Common myeloid progenitor, CD34-positive (primary cell): ENCODE results near the gene MT1B.

Experiments used
- CTCF ChIA-PET: fragments of 350-600 bp; sonication (Branson Sonifier 250); formaldehyde crosslinking; loops from one replicate; lab custom pipeline; 2021; ENCODE audit warnings: antibody characterized with exemption; lab: Charles Lee
- POLR2A ChIA-PET: fragments of 350-600 bp; sonication (Branson Sonifier 250); formaldehyde crosslinking; loops from one replicate; lab custom pipeline; 2021; ENCODE audit warnings: antibody characterized with exemption; lab: Charles Lee
- DNase-seq, 3 donors: peaks; one replicate each; pipeline versions ENCODE4 v3.0.0 to v3.0.0-alpha.2; 2013
- H3K27ac ChIP-seq, 2 experiments: 1 replicate in 1 of 2; 2 replicates in 1 of 2; pipeline ENCODE4 v1.7.0; 2013; ENCODE audit warnings: inconsistent platforms in 2 of 2, low read length in 2 of 2, mild to moderate bottlenecking in 2 of 2, low read depth in 1 of 2, moderate library complexity in 1 of 2; ENCODE audit not compliant: severe bottlenecking in 2 of 2, insufficient read depth in 1 of 2, poor library complexity in 1 of 2
- H3K27me3 ChIP-seq, 5 experiments: replicated peaks in 2 of 5; 1 replicate in 3 of 5; 2 replicates in 2 of 5; pipeline versions ENCODE4 v1.6.1 to v1.7.0; 2013; ENCODE audit warnings: low read length in 4 of 5, mild to moderate bottlenecking in 2 of 5, moderate library complexity in 2 of 5, inconsistent platforms in 1 of 5; ENCODE audit not compliant: insufficient read depth in 5 of 5, control insufficient read depth in 4 of 5
- H3K36me3 ChIP-seq, 4 experiments: 1 replicate in 2 of 4; 2 replicates in 2 of 4; pipeline versions ENCODE4 v1.6.1 to v1.7.0; 2013; ENCODE audit warnings: low read length in 3 of 4, control low read depth in 1 of 4, mild to moderate bottlenecking in 1 of 4; ENCODE audit not compliant: control insufficient read depth in 4 of 4, insufficient read depth in 4 of 4
- H3K4me1 ChIP-seq, 4 experiments: 1 replicate in 3 of 4; 2 replicates in 1 of 4; pipeline versions ENCODE4 v1.6.1 to v1.7.1; 2013; ENCODE audit warnings: low read length in 3 of 4, mild to moderate bottlenecking in 3 of 4, control low read depth in 1 of 4, inconsistent platforms in 1 of 4, moderate library complexity in 1 of 4; ENCODE audit not compliant: control insufficient read depth in 4 of 4, insufficient read depth in 4 of 4; ENCODE audit errors: control extremely low read depth in 1 of 4
- H3K4me3 ChIP-seq, 7 experiments: 1 replicate in 4 of 7; 2 replicates in 3 of 7; pipeline versions ENCODE4 v1.5.1 to v1.7.0; 2013; ENCODE audit warnings: mild to moderate bottlenecking in 7 of 7, low read length in 6 of 7, moderate library complexity in 6 of 7, inconsistent platforms in 2 of 7, low read depth in 2 of 7, control low read depth in 1 of 7; ENCODE audit not compliant: insufficient read depth in 4 of 7, control insufficient read depth in 1 of 7; ENCODE audit errors: extremely low read depth in 1 of 7
- H3K9me3 ChIP-seq, 5 experiments: 1 replicate in 4 of 5; 2 replicates in 1 of 5; pipeline versions ENCODE4 v1.6.1 to v1.7.1; 2013; ENCODE audit warnings: low read length in 4 of 5, mild to moderate bottlenecking in 2 of 5, inconsistent platforms in 1 of 5, low read depth in 1 of 5, moderate library complexity in 1 of 5; ENCODE audit not compliant: control insufficient read depth in 4 of 5, insufficient read depth in 2 of 5; ENCODE audit errors: control extremely low read depth in 1 of 5
- WGBS: methylation state at CpG from one replicate; pipeline ENCODE4 v1.1.5; 2013; ENCODE audit not compliant: insufficient coverage; 5-methylcytosine and 5-hydroxymethylcytosine counted together

The MT1B gene

DNA sequence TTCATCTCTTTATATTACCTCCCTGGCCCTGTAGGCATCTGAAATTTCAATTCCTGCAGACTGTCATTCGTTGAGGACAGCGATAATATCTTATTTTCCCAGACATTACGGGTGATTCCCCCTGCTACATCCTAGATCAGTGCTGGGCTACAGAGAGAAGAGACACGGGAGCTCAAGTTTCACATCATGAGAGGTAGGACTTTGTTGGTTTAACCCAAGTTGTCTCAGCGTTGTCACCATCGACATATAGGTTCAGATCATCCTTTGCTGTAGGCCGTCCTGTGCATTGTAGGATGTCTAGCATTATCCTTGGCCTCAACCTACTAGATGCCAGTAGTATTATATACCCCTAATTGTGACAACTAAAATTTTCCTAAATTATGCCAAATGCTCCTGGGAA, 49.8 kb downstream of the MT1B start:
- WGBS = 94% methylated on average over 7 of the region's 7 CpGs
- ChIA-PET CTCF (interaction anchor here (0.8 to 4.6 kb wide), 24 partner anchors 7 to 199 kb away, joined by 3 to 42 read pairs (median 5); partner anchors contain the start of genes MT1G, MT1H, MT1X and MT2A), POLR2A (interaction anchor here (1.2 kb wide), 1 partner anchor 59 kb away, joined by 3 read pairs; no protein-coding TSS in a partner anchor)

More for the DNA sequence above, 49.8 kb downstream of the MT1B start:
- Histone ChIP-seq H3K4me3 (no peak overlapping the region), H3K36me3 (no peaks in the 10 kb centered on the region), H3K27ac (no peak overlapping the region), H3K4me1 (no peaks in the 10 kb centered on the region), H3K27me3 (no peaks in the 10 kb centered on the region), H3K9me3 (peaks cover 0 to 12% (median 4%) of the 10 kb centered on the region in 5 experiments)
- DNase-seq = no peak
